ENCODE results near the gene GPR149.
A peak's percentile ranks its signal among the peaks of the same experiment; 100 is the strongest.

Gene GPR149

GRCh38 chr3:154323891-154324738 is 105.9 kb downstream of the GPR149 start, which contains the start of gene DHX36:
Gene DHX36 (minus strand): TSS chr3:154324487. CDS start chr3:154324416, 71 bp downstream.
- TF ChIP-seq, protein P1, sequence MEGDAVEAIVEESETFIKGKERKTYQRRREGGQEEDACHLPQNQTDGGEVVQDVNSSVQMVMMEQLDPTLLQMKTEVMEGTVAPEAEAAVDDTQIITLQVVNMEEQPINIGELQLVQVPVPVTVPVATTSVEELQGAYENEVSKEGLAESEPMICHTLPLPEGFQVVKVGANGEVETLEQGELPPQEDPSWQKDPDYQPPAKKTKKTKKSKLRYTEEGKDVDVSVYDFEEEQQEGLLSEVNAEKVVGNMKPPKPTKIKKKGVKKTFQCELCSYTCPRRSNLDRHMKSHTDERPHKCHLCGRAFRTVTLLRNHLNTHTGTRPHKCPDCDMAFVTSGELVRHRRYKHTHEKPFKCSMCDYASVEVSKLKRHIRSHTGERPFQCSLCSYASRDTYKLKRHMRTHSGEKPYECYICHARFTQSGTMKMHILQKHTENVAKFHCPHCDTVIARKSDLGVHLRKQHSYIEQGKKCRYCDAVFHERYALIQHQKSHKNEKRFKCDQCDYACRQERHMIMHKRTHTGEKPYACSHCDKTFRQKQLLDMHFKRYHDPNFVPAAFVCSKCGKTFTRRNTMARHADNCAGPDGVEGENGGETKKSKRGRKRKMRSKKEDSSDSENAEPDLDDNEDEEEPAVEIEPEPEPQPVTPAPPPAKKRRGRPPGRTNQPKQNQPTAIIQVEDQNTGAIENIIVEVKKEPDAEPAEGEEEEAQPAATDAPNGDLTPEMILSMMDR (IDR thresholded peaks at IDR 0.05; ENCODE audit: control insufficient read depth, extremely low read depth, insufficient read depth), result peak; percentile 49
- peak; percentile 63 for DNase-seq (ENCODE audit: low read depth)
- H3K4me3 ChIP-seq (ENCODE audit: low read depth, low read length), result peak within 1 kb of the TSS; percentile 63

DNA sequence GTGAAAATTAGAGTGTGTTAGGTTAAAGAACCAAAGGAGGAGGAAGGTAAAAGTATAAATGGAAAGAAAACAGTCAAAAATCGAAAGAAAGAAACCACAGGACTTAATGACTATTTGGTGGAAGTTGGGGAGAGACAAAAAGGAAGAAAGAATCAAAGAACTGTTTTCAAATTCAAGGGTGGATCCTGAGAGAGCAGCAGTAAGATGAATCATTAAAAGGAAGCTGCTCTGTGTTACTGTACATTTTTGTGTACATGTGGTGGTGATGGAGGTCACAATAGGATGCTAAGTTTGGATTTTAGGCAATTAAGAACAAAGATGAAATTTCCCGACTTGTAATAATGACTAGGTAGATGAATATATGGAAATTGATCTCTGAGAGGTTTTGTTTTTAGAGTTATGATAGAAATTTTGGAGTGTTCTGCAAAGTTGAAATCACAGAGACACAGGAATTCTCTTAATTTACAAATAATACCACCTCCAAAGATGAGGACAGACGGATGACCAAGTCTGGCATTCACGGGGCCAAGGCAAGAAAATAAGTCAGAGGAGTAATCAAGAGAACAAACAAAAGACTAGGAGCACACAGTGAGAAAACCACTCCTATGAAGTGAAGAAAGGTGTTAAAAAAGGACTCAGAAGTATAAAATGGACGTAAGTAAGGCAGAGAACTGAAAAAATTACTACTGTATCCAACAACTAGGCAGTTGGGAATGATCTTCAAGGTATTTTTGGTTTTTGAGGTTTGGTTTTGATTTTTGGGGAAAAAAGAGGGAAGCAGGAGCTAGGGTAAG is 112.8 kb downstream of the GPR149 start:
- H3K4me3 ChIP-seq (ENCODE audit: low read depth, low read length), result no peak overlapping the region
- TF ChIP-seq, protein P1 (IDR thresholded peaks at IDR 0.05; ENCODE audit: control insufficient read depth, extremely low read depth, insufficient read depth), result no peak
- DNase-seq (ENCODE audit: low read depth), result no peak

GRCh38 chr3:154314152-154314551 is 115.8 kb downstream of the GPR149 start:
- DNase-seq (ENCODE audit: low read depth), result no peak
- TF ChIP-seq, protein P1 (IDR thresholded peaks at IDR 0.05; ENCODE audit: control insufficient read depth, extremely low read depth, insufficient read depth), result no peak
- H3K4me3 ChIP-seq (ENCODE audit: low read depth, low read length), result no peak overlapping the region

GRCh38 chr3:154310840-154311239 is 119.2 kb downstream of the GPR149 start:
- TF ChIP-seq, protein P1 (IDR thresholded peaks at IDR 0.05; ENCODE audit: control insufficient read depth, extremely low read depth, insufficient read depth), result no peak
- DNase-seq (ENCODE audit: low read depth), result no peak
- H3K4me3 ChIP-seq (ENCODE audit: low read depth, low read length), result no peak overlapping the region

GRCh38 chr3:154307363-154307762 is 122.6 kb downstream of the GPR149 start:
- DNase-seq (ENCODE audit: low read depth), result no peak
- H3K4me3 ChIP-seq (ENCODE audit: low read depth, low read length), result no peak overlapping the region
- TF ChIP-seq, protein P1 (IDR thresholded peaks at IDR 0.05; ENCODE audit: control insufficient read depth, extremely low read depth, insufficient read depth), result no peak

GRCh38 chr3:154304936-154305335 is 125.1 kb downstream of the GPR149 start:
- DNase-seq (ENCODE audit: low read depth), result no peak
- no peak overlapping the region for H3K4me3 ChIP-seq (ENCODE audit: low read depth, low read length)

More at GRCh38 chr3:154304936-154305335, 125.1 kb downstream of the GPR149 start:
- TF ChIP-seq, protein P1 (IDR thresholded peaks at IDR 0.05; ENCODE audit: control insufficient read depth, extremely low read depth, insufficient read depth), result no peak
